HEK293 (cell line): Measurements from ENCODE around the gene BMP6.

Experiments used
- HOXC10 ChIP-seq: sonication (generic); formaldehyde crosslinking; IDR thresholded peaks from 2 replicates; pipeline ENCODE4 v1.8.1; 2023; ENCODE audit warnings: mild to moderate bottlenecking, missing genetic modification reagents
- KLF1 ChIP-seq: fragments of 450-650 bp; formaldehyde crosslinking; IDR thresholded peaks from 2 replicates; pipeline ENCODE4 v1.5.1; 2016; ENCODE audit warnings: missing biosample characterization, missing genetic modification characterization
- SCRT2 ChIP-seq: fragments of 450-650 bp; formaldehyde crosslinking; IDR thresholded peaks from 2 replicates; pipeline ENCODE4 v1.5.1; 2016; ENCODE audit warnings: missing biosample characterization, missing genetic modification characterization
- ZBTB1 ChIP-seq: fragments of 450-650 bp; formaldehyde crosslinking; IDR thresholded peaks from 2 replicates; pipeline ENCODE4 v1.5.1; 2016; ENCODE audit warnings: missing biosample characterization, missing genetic modification characterization
- ZBTB48 ChIP-seq: fragments of 450-650 bp; formaldehyde crosslinking; IDR thresholded peaks from 2 replicates; pipeline ENCODE4 v1.5.1; 2016; ENCODE audit warnings: missing biosample characterization, missing genetic modification characterization
- ZNF133 ChIP-seq: fragments of 450-650 bp; formaldehyde crosslinking; IDR thresholded peaks from 2 replicates; pipeline ENCODE4 v1.5.1; 2016; ENCODE audit warnings: missing biosample characterization, missing genetic modification characterization
- ZNF23 ChIP-seq: fragments of 450-650 bp; formaldehyde crosslinking; IDR thresholded peaks from 2 replicates; pipeline ENCODE4 v1.5.1; 2016; ENCODE audit warnings: missing biosample characterization, missing genetic modification characterization, borderline replicate concordance
- ZNF416 ChIP-seq: fragments of 450-650 bp; formaldehyde crosslinking; IDR thresholded peaks from 2 replicates; pipeline ENCODE4 v1.5.1; 2016; ENCODE audit warnings: missing biosample characterization, missing genetic modification characterization
- ZNF449 ChIP-seq: fragments of 450-650 bp; formaldehyde crosslinking; IDR thresholded peaks from 2 replicates; pipeline ENCODE4 v1.5.1; 2017; ENCODE audit warnings: missing biosample characterization, mild to moderate bottlenecking, missing genetic modification characterization, moderate library complexity
- ZNF776 ChIP-seq: fragments of 450-650 bp; formaldehyde crosslinking; IDR thresholded peaks from 2 replicates; pipeline ENCODE4 v1.5.0; 2017; ENCODE audit warnings: missing biosample characterization, missing genetic modification characterization, borderline replicate concordance
- TF ChIP-seq, protein P1 (sequence below): IDR thresholded peaks from 2 replicates; pipeline ENCODE4 v1.6.1; 2011; ENCODE audit warnings: mild to moderate bottlenecking, low read depth, low read length, borderline replicate concordance
- TF ChIP-seq, protein P2 (sequence below): fragments of 450-650 bp; formaldehyde crosslinking; IDR thresholded peaks from 2 replicates; pipeline ENCODE4 v1.5.1; 2016; ENCODE audit warnings: missing biosample characterization, missing genetic modification characterization

- TF ChIP-seq, protein P1, sequence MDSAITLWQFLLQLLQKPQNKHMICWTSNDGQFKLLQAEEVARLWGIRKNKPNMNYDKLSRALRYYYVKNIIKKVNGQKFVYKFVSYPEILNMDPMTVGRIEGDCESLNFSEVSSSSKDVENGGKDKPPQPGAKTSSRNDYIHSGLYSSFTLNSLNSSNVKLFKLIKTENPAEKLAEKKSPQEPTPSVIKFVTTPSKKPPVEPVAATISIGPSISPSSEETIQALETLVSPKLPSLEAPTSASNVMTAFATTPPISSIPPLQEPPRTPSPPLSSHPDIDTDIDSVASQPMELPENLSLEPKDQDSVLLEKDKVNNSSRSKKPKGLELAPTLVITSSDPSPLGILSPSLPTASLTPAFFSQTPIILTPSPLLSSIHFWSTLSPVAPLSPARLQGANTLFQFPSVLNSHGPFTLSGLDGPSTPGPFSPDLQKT = no peak
- TF ChIP-seq ZBTB1 (tag by site-specific recombination) (no peak), ZNF23 (tag by site-specific recombination) (no peak), ZNF133 (tag by site-specific recombination) (no peak), KLF1 (tag by site-specific recombination) (no peak), ZNF449 (tag by site-specific recombination) (no peak), ZNF416 (tag by site-specific recombination) (no peak), ZNF776 (tag by site-specific recombination) (no peak), HOXC10 (CRISPR knock-in tag) (no peak), SCRT2 (no peak), ZBTB48 (no peak)
- TF ChIP-seq, protein P2, sequence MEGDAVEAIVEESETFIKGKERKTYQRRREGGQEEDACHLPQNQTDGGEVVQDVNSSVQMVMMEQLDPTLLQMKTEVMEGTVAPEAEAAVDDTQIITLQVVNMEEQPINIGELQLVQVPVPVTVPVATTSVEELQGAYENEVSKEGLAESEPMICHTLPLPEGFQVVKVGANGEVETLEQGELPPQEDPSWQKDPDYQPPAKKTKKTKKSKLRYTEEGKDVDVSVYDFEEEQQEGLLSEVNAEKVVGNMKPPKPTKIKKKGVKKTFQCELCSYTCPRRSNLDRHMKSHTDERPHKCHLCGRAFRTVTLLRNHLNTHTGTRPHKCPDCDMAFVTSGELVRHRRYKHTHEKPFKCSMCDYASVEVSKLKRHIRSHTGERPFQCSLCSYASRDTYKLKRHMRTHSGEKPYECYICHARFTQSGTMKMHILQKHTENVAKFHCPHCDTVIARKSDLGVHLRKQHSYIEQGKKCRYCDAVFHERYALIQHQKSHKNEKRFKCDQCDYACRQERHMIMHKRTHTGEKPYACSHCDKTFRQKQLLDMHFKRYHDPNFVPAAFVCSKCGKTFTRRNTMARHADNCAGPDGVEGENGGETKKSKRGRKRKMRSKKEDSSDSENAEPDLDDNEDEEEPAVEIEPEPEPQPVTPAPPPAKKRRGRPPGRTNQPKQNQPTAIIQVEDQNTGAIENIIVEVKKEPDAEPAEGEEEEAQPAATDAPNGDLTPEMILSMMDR (tag by site-specific recombination) = no peak
Observed at GRCh38 chr6:7794509-7794908, 68.6 kb downstream of the BMP6 start.
